Hepatocyte (in vitro differentiated cells): ENCODE results near the gene AHCYL2. TPM values are rescaled to one million over a fixed set of nuclear protein-coding genes. Genes with fewer than 3 reads are reported as not detected.

Source experiments
- DNase-seq: peaks from one replicate; pipeline ENCODE4 v3.0.0-alpha.2; 2016; ENCODE audit warnings: low spot score
- H2AFZ ChIP-seq: fragments of 200-600 bp; sonication (generic); 2 replicates; pipeline ENCODE4 v1.6.0; 2016; ENCODE audit warnings: antibody characterized with exemption, mild to moderate bottlenecking
- H3K27ac ChIP-seq: fragments of 200-600 bp; sonication (generic); 2 replicates; pipeline ENCODE4 v1.5.1; 2016; ENCODE audit warnings: mild to moderate bottlenecking
- H3K27me3 ChIP-seq: fragments of 200-600 bp; sonication (generic); 2 replicates; pipeline ENCODE4 v1.6.1; 2016
- H3K36me3 ChIP-seq: fragments of 200-600 bp; sonication (generic); replicated peaks from 2 replicates; pipeline ENCODE4 v1.5.1; 2016; ENCODE audit warnings: low read depth; ENCODE audit not compliant: insufficient read depth
- H3K4me1 ChIP-seq: fragments of 200-600 bp; sonication (generic); 2 replicates; pipeline ENCODE4 v1.5.1; 2016; ENCODE audit warnings: mild to moderate bottlenecking, moderate library complexity; ENCODE audit not compliant: insufficient read depth
- H3K4me2 ChIP-seq: fragments of 200-600 bp; sonication (generic); 2 replicates; pipeline ENCODE4 v1.6.0; 2016
- H3K4me3 ChIP-seq: fragments of 200-600 bp; sonication (generic); 2 replicates; pipeline ENCODE4 v1.5.1; 2016; ENCODE audit warnings: mild to moderate bottlenecking
- H3K79me2 ChIP-seq: fragments of 200-600 bp; sonication (generic); 2 replicates; pipeline ENCODE4 v1.6.0; 2017; ENCODE audit warnings: mild to moderate bottlenecking
- H3K9me2 ChIP-seq: fragments of 200-600 bp; sonication (generic); replicated peaks from 2 replicates; pipeline ENCODE4 v1.6.0; 2017; ENCODE audit warnings: mild to moderate bottlenecking; ENCODE audit not compliant: insufficient read depth
- H3K9me3 ChIP-seq: fragments of 200-600 bp; sonication (generic); 2 replicates; pipeline ENCODE4 v1.5.1; 2016; ENCODE audit warnings: low read depth, mild to moderate bottlenecking
- H4K20me1 ChIP-seq: fragments of 200-600 bp; sonication (generic); 2 replicates; pipeline ENCODE4 v1.6.0; 2016; ENCODE audit warnings: mild to moderate bottlenecking; ENCODE audit not compliant: insufficient read depth, poor library complexity, severe bottlenecking
- EZH2 ChIP-seq: fragments of 200-600 bp; sonication (generic); IDR thresholded peaks from 2 replicates; pipeline ENCODE4 v1.6.1; 2016; ENCODE audit warnings: antibody characterized with exemption, mild to moderate bottlenecking, borderline replicate concordance
- EZH2phosphoT487 ChIP-seq: fragments of 200-600 bp; sonication (generic); IDR thresholded peaks from one replicate; pipeline ENCODE4 v1.6.1; 2018; ENCODE audit warnings: antibody characterized with exemption, mild to moderate bottlenecking, low read depth, moderate library complexity; ENCODE audit not compliant: unreplicated experiment, severe bottlenecking
- WGBS: methylation state at CpG from one replicate; pipeline ENCODE4 v1.1.6; 2016; ENCODE audit warnings: low lambda C conversion rate; ENCODE audit errors: missing lambda C conversion rate; 5-methylcytosine and 5-hydroxymethylcytosine counted together
- polyA plus RNA-seq: library from polyadenylated mRNA; unstranded; fragments of >200 nt; fragmentation: Nextera tagmentation; extraction: Ambion mirVana; gene quantifications from 2 replicates; pipeline ENCODE4 v1.2.1, GENCODE V29; 2016
- total RNA-seq: library from RNA; depleted of rRNA; stranded (reverse); fragments of >200 nt; gene quantifications from 2 replicates; pipeline ENCODE4 v1.2.3, GENCODE V29; 2014
- TF ChIP-seq, protein P1 (sequence below): fragments of 200-600 bp; sonication (generic); IDR thresholded peaks from 2 replicates; pipeline ENCODE4 v1.5.1; 2016; ENCODE audit warnings: antibody characterized with exemption, mild to moderate bottlenecking; ENCODE audit not compliant: poor library complexity

AHCYL2 gene
- total and polyA plus RNA-seq, 2 experiments from 2014 or later: 13.7 to 20.0 TPM

DNA sequence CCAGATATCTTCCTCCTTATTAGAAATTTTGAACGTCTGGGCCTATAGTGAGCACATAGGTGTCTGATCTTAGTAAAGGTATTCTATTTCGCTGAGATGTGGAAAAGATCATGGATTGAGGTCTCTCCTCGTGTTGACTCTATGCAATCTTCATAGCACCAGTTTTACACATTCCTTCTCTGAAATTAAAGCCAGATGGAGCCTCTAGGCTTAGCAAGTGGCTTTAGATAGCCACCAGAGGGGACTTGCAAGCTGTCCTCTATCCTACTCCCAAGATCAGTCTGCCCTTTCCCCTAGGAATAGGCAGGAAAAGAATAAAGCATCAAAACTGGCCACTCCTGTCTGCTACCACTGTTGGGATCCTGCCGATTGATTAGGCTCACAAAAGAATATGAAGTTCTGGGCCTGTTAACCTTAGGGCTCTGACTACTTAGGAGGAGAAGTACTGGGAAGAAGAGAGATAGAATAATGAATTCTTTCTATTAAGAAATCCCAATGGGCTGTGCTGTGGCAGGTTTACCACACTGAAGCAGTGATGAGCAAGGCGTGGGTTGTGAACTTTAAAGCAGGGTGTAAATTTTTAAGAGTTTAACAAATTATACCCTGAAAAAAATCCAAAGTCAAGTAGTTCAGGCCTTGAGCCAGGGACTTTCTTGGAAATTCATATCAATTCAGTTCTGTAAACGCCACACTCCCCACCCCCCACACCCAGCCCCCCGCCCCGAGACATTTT, 207.2 kb downstream of the AHCYL2 start:
- WGBS: 76% methylated on average over 8 of the region's 8 CpGs
- TF ChIP-seq, protein P1, sequence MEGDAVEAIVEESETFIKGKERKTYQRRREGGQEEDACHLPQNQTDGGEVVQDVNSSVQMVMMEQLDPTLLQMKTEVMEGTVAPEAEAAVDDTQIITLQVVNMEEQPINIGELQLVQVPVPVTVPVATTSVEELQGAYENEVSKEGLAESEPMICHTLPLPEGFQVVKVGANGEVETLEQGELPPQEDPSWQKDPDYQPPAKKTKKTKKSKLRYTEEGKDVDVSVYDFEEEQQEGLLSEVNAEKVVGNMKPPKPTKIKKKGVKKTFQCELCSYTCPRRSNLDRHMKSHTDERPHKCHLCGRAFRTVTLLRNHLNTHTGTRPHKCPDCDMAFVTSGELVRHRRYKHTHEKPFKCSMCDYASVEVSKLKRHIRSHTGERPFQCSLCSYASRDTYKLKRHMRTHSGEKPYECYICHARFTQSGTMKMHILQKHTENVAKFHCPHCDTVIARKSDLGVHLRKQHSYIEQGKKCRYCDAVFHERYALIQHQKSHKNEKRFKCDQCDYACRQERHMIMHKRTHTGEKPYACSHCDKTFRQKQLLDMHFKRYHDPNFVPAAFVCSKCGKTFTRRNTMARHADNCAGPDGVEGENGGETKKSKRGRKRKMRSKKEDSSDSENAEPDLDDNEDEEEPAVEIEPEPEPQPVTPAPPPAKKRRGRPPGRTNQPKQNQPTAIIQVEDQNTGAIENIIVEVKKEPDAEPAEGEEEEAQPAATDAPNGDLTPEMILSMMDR: no peak
- TF ChIP-seq EZH2 (no peak), EZH2phosphoT487 (no peak)
- Histone ChIP-seq H3K9me3 (no peaks in the 10 kb centered on the region), H3K36me3 (no peaks in the 10 kb centered on the region), H3K79me2 (no peaks in the 10 kb centered on the region), H3K4me2 (no peak overlapping the region), H3K27ac (no peak overlapping the region), H3K9me2 (no peaks in the 10 kb centered on the region), H3K4me3 (no peak overlapping the region), H3K27me3 (peaks cover 22% of the 10 kb centered on the region), H3K4me1 (peaks cover 10% of the 10 kb centered on the region), H4K20me1 (no peaks in the 10 kb centered on the region), H2AFZ (no peak overlapping the region)
- DNase-seq: no peak

DNA sequence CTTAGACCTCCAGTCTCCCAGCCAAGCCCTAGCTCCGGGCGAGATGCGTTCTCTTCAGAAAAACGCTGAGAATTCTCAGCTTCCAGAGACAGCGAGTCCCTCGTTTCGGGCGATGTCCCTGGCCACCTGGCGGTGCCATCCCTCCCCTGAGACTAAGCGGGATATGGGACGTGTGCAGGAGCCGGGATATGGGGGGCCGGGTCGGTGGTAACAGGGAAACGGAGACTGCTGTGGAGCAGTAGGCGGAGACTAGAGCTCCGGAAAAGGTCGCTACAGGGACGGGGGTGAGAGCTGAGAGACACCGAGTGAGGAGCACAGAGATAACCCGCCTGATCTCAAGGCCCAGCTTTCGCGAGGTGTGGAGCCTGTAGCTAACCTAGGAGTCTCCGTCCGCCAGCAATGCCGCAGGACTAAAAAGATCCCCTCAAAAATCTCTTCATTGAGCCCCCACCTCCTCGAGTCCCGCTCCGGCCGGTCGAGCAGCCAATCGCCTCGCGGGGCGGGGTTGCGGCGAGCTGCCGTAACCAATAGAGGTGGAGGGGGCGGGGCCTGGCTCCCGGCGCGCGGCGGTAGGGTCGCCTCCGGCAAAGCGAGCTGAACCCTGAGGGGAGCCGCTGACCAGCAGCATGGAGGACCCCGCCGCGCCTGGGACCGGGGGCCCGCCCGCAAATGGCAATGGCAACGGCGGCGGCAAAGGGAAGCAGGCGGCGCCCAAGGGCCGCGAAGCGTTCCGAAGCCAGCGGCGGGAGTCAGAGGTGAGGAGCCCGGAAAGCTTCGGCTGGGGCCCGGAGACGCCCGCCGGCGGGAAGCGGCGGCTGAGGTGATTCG, 209.2 kb downstream of the AHCYL2 start, which contains the start of gene STRIP2:
TSS of gene STRIP2 (plus strand) at position 586 of the 828 bp plus-strand sequence. CDS start at position 627, 41 bp downstream.
- peak within 1 kb of the TSS; percentile 90 for H3K4me3 ChIP-seq
- no peak for TF ChIP-seq EZH2phosphoT487
- TF ChIP-seq EZH2: no peak
- TF ChIP-seq, protein P1: peak; percentile 22
- DNase-seq: peak; percentile 92
- peaks cover 22% of the 10 kb centered on the region for H3K27me3 ChIP-seq
- no peaks in the 10 kb centered on the region for H3K79me2 ChIP-seq
- H3K36me3 ChIP-seq: no peaks in the 10 kb centered on the region
- no peaks in the 10 kb centered on the region for H3K9me3 ChIP-seq
- H3K27ac ChIP-seq: no peak within 1 kb of the TSS
- peak within 1 kb of the TSS; percentile 94 for H2AFZ ChIP-seq
- no peaks in the 10 kb centered on the region for H4K20me1 ChIP-seq
- no peaks in the 10 kb centered on the region for H3K9me2 ChIP-seq
- H3K4me1 ChIP-seq: peaks cover 10% of the 10 kb centered on the region
- H3K4me2 ChIP-seq: peak within 1 kb of the TSS; percentile 99
- WGBS: under 1% methylated on average over 65 of the region's 75 CpGs

DNA sequence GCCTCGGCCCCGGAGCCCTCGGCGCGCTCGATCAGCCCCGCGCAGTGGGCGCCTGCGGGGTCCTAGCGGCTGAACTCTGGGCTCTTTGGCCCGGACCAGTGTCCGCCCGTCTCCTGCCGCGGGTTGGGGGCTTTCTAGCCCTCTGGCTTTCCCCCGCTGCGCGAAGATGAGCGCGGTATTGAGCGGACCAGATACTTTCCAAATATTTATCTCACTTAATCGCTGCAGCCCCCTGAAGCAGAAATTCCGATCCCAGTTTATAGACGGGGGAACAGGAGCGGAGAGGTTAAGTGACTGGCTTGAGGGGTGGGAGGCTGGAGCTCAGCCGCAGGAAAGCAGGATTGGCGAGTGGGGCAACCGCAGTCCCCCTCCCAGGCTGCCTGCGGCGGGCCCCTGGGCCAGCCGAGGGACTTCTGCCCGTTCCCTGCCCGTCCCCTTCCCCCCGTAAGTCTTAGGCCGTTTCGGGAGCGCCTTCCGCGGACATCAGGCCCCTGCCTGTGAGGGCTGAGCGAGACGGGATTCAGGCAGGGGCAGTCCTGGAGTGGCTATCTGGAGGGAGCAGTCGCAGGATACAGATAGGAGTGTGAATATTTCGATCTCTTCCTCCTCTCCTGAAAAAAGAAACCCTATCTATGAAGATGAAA, 210.0 kb downstream of the AHCYL2 start:
- no peaks in the 10 kb centered on the region for H3K9me2 ChIP-seq
- H4K20me1 ChIP-seq: no peaks in the 10 kb centered on the region
- peak; percentile 10 for DNase-seq
- TF ChIP-seq, protein P1: no peak
- TF ChIP-seq EZH2phosphoT487 (no peak), EZH2 (no peak)
- H3K4me1 ChIP-seq: peaks cover 10% of the 10 kb centered on the region
- peak overlapping the region; percentile 90 for H3K4me3 ChIP-seq
- peaks cover 22% of the 10 kb centered on the region for H3K27me3 ChIP-seq
- peak overlapping the region; percentile 94 for H2AFZ ChIP-seq
- no peaks in the 10 kb centered on the region for H3K36me3 ChIP-seq
- no peaks in the 10 kb centered on the region for H3K9me3 ChIP-seq
- no peak overlapping the region for H3K27ac ChIP-seq
- H3K4me2 ChIP-seq: peak overlapping the region; percentile 99
- WGBS: under 1% methylated on average over 42 of the region's 44 CpGs
- no peaks in the 10 kb centered on the region for H3K79me2 ChIP-seq
